Activated gamma-delta T cell treated with Interleukin-2 at 50 U/mL for 16 hours (primary cell): ENCODE results near the gene ANKMY1.
"Not testable (repeated sequence)": the region's sequence is repeated elsewhere in the genome, so short reads cannot be mapped to it uniquely, and the experiment has no call there.

Experiments
- DNase-seq: peaks from one replicate; pipeline ENCODE4 v3.0.0-alpha.2; 2020

The ANKMY1 gene

GRCh38 chr2:240551288-240551687 is 6.5 kb downstream of the ANKMY1 start:
- DNase-seq: no peak

- no peak for DNase-seq
Observed at GRCh38 chr2:240539906-240540305, 17.9 kb downstream of the ANKMY1 start.

- DNase-seq: not testable (repeated sequence)
Observed at GRCh38 chr2:240539101-240539500, 18.7 kb downstream of the ANKMY1 start.

- no peak for DNase-seq
Observed at GRCh38 chr2:240538031-240538780, 19.6 kb downstream of the ANKMY1 start.

GRCh38 chr2:240532031-240532775 is 25.6 kb downstream of the ANKMY1 start:
- no peak for DNase-seq

- DNase-seq: no peak
Observed at GRCh38 chr2:240531038-240531437, 26.8 kb downstream of the ANKMY1 start.

- DNase-seq: no peak
Observed at GRCh38 chr2:240530181-240530580, 27.6 kb downstream of the ANKMY1 start.

- no peak for DNase-seq
Observed at GRCh38 chr2:240529344-240529999, 28.3 kb downstream of the ANKMY1 start.

- DNase-seq: no peak
Observed at GRCh38 chr2:240528406-240529040, 29.3 kb downstream of the ANKMY1 start.

- DNase-seq: no peak
Observed at GRCh38 chr2:240527153-240527750, 30.5 kb downstream of the ANKMY1 start.

- DNase-seq: no peak
Observed at GRCh38 chr2:240526521-240526920, 31.3 kb downstream of the ANKMY1 start.

GRCh38 chr2:240525802-240526201 is 32.0 kb downstream of the ANKMY1 start:
- DNase-seq: no peak

GRCh38 chr2:240524963-240525718 is 32.6 kb downstream of the ANKMY1 start:
- no peak for DNase-seq

- DNase-seq: no peak
Observed at GRCh38 chr2:240523451-240524281, 34.1 kb downstream of the ANKMY1 start.

- DNase-seq: no peak
Observed at GRCh38 chr2:240522406-240522805, 35.4 kb downstream of the ANKMY1 start.

- not testable (repeated sequence) for DNase-seq
Observed at GRCh38 chr2:240521885-240522284, 35.9 kb downstream of the ANKMY1 start.

- DNase-seq: no peak
Observed at GRCh38 chr2:240520974-240521350, 36.8 kb downstream of the ANKMY1 start.

GRCh38 chr2:240520130-240520973 is 37.4 kb downstream of the ANKMY1 start:
- DNase-seq: no peak

GRCh38 chr2:240519396-240520129 is 38.2 kb downstream of the ANKMY1 start:
- DNase-seq: no peak
